Upper lobe of right lung (tissue), 1 donor: ENCODE data around the gene ARHGEF6. TPM values are rescaled to one million over a fixed set of nuclear protein-coding genes. Genes with fewer than 3 reads are reported as not detected.

Experiments used
- ATAC-seq: fragments of 200-7000 bp; cut with Tn5 transposase; one replicate; pipeline ENCODE4 v1.9.1; 2020; ENCODE audit warnings: mild to moderate bottlenecking, moderate library complexity
- DNase-seq: peaks from one replicate; pipeline ENCODE4 v3.0.0-alpha.2; 2020
- H3K27ac ChIP-seq: fragments of 200-600 bp; one replicate; pipeline ENCODE4 v1.8.0; 2022
- H3K27me3 ChIP-seq: fragments of 200-600 bp; one replicate; pipeline ENCODE4 v1.8.0; 2022; ENCODE audit warnings: mild to moderate bottlenecking
- H3K36me3 ChIP-seq: fragments of 200-600 bp; one replicate; pipeline ENCODE4 v1.8.0; 2022
- H3K4me1 ChIP-seq: fragments of 200-600 bp; one replicate; pipeline ENCODE4 v1.8.0; 2022
- H3K4me3 ChIP-seq: fragments of 200-600 bp; one replicate; pipeline ENCODE4 v1.8.0; 2022; ENCODE audit warnings: mild to moderate bottlenecking
- H3K9me3 ChIP-seq: fragments of 200-600 bp; one replicate; pipeline ENCODE4 v1.8.0; 2022
- CTCF ChIP-seq: fragments of 200-600 bp; IDR thresholded peaks from one replicate; pipeline ENCODE4 v1.8.0; 2022; ENCODE audit warnings: antibody characterized with exemption
- intact Hi-C: fragments of 100-400 bp; cut with DNase I; formaldehyde crosslinking; loops from one replicate; pipeline ENCODE4 v1.11.0; 2022
- total RNA-seq: library from RNA; stranded (reverse); fragmentation: NEBNext Ultra II Directional; extraction: Animal tissue kit (Norgen Biotek cat#: 25700); gene quantifications from one replicate; pipeline ENCODE4 v1.2.1, GENCODE V29; 2021
- donor health status: DM: no; HTN: yes; CAD: no; lungs with severe emphysema.

Gene ARHGEF6
- total RNA-seq, 1 donor from 2014 or later = 42.8 TPM

DNA sequence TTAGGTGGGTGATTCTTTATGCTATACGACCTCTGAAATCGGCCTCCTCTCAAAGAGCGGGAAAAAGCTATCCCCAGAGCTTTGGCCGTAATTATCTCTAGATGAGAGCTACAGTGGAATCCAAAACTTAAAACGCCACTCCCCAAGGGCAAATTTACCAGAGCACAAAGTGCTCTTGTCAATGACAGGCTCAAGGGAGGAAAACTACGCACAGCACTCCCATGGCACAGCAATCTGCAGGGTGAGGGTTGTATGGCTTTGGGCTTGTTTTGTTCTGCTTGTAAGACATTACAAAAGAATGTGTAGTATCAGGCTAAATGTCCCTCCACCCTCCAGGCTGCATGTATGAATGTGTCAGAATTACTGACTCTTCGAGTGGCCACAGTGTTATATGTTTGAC lies 44.0 kb downstream of the ARHGEF6 start:
- H3K36me3 ChIP-seq = no peaks in the 10 kb centered on the region
- ATAC-seq = peak; percentile 30
- H3K27ac ChIP-seq = no peak overlapping the region
- no peak for DNase-seq
- no peaks in the 10 kb centered on the region for H3K27me3 ChIP-seq
- H3K4me3 ChIP-seq = no peak overlapping the region
- no peaks in the 10 kb centered on the region for H3K9me3 ChIP-seq
- intact Hi-C loops = no loop called here
- TF ChIP-seq CTCF = no peak
- H3K4me1 ChIP-seq = no peaks in the 10 kb centered on the region

- no peak for TF ChIP-seq CTCF
- ATAC-seq (no peak), DNase-seq (no peak)
- no peak overlapping the region for H3K4me3 ChIP-seq
- no peaks in the 10 kb centered on the region for H3K36me3 ChIP-seq
- H3K9me3 ChIP-seq = no peaks in the 10 kb centered on the region
- no peaks in the 10 kb centered on the region for H3K27me3 ChIP-seq
- no peaks in the 10 kb centered on the region for H3K4me1 ChIP-seq
- H3K27ac ChIP-seq = no peak overlapping the region
- intact Hi-C loops = no loop called here
Observed at GRCh38 chrX:136735601-136736000, 45.1 kb downstream of the ARHGEF6 start.

DNA sequence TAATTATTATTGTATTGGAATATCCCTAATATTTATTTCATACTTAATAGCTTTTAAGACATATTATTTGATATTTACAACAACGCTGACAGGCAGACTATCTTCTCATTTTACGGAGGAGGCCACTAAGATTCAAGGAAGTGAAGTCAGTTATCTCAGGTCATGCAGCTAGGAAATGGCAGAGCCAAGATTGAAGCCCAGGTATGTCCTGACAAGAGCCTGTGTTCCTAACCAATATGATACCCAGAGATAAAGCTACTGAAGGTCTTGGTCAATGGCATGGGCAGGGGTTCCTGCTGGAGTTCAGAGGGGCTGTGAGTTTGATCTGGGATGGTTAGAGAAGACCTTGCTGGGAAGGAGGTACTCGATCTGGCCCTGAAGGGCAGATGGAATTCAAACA lies 47.1 kb downstream of the ARHGEF6 start:
- ATAC-seq (no peak), DNase-seq (no peak)
- no peak overlapping the region for H3K4me3 ChIP-seq
- TF ChIP-seq CTCF = no peak
- no peaks in the 10 kb centered on the region for H3K4me1 ChIP-seq
- no peaks in the 10 kb centered on the region for H3K9me3 ChIP-seq
- H3K27ac ChIP-seq = no peak overlapping the region
- intact Hi-C loops = no loop called here
- no peaks in the 10 kb centered on the region for H3K36me3 ChIP-seq
- no peaks in the 10 kb centered on the region for H3K27me3 ChIP-seq

DNA sequence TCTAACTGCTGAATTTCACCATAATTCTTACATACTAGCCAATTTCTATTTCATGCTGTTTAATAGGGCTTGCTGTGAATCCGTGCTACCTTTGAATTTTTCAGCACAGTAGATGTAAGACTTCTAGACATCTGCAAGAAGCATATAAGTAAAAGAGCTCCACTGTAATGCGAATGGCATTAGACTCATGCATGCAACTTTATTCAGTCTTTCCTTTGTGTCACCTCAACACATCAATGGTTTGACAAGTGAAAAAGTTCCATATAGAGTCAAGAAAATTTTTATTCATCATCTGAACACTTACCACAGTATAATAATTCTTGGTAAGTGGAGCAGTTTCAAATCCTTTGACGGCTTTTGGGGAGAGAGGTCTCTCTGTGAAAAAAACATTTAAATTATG lies 48.9 kb downstream of the ARHGEF6 start:
- DNase-seq (no peak), ATAC-seq (no peak)
- Histone ChIP-seq H3K27ac (no peak overlapping the region), H3K4me3 (no peak overlapping the region), H3K36me3 (no peaks in the 10 kb centered on the region), H3K27me3 (no peaks in the 10 kb centered on the region), H3K4me1 (no peaks in the 10 kb centered on the region), H3K9me3 (no peaks in the 10 kb centered on the region)
- intact Hi-C loops = no loop called here
- TF ChIP-seq CTCF = no peak

GRCh38 chrX:136731207-136731782 lies 49.4 kb downstream of the ARHGEF6 start:
- no peak overlapping the region for H3K27ac ChIP-seq

More at GRCh38 chrX:136731207-136731782, 49.4 kb downstream of the ARHGEF6 start:
- Histone ChIP-seq H3K9me3 (no peaks in the 10 kb centered on the region), H3K4me1 (no peaks in the 10 kb centered on the region), H3K4me3 (no peak overlapping the region), H3K36me3 (no peaks in the 10 kb centered on the region), H3K27me3 (no peaks in the 10 kb centered on the region)
- DNase-seq = no peak
- no peak for ATAC-seq
- TF ChIP-seq CTCF = no peak
- intact Hi-C loops = no loop called here
